Astrocyte (in vitro differentiated cells and primary cell): ENCODE data around the gene TRIM23. TPM values are rescaled to one million over a fixed set of nuclear protein-coding genes. Genes with fewer than 3 reads are reported as not detected.

Experiments used
- DNase-seq: peaks from one replicate; pipeline ENCODE4 v3.0.0-alpha.2; 2010; ENCODE audit warnings: low read depth
- FAIRE-seq: peaks from 2 replicates; lab custom pipeline; 2011; peaks lifted over from hg19 to GRCh38; lab: Jason Lieb, UNC
- H2AFZ ChIP-seq: 2 replicates; pipeline ENCODE4 v1.6.0; 2012; ENCODE audit warnings: low read depth, low read length, inconsistent platforms
- H3K27ac ChIP-seq: 2 replicates; pipeline ENCODE4 v1.5.1; 2011; ENCODE audit warnings: low read depth, low read length, inconsistent platforms
- H3K27me3 ChIP-seq: 2 replicates; pipeline ENCODE4 v1.6.0; 2011; ENCODE audit warnings: low read length, inconsistent platforms; ENCODE audit not compliant: insufficient read depth
- H3K36me3 ChIP-seq: 2 replicates; pipeline ENCODE4 v1.5.1; 2011; ENCODE audit warnings: low read length, inconsistent platforms; ENCODE audit not compliant: insufficient read depth
- H3K4me1 ChIP-seq: 2 replicates; pipeline ENCODE4 v1.5.1; 2011; ENCODE audit warnings: low read length, inconsistent platforms; ENCODE audit not compliant: insufficient read depth
- H3K4me2 ChIP-seq: 2 replicates; pipeline ENCODE4 v1.6.0; 2012; ENCODE audit warnings: low read length, inconsistent platforms
- H3K4me3 ChIP-seq: 2 replicates; pipeline ENCODE4 v1.5.1; 2011; ENCODE audit warnings: low read depth, mild to moderate bottlenecking, low read length, inconsistent platforms; ENCODE audit not compliant: insufficient read depth
- H3K79me2 ChIP-seq: 2 replicates; pipeline ENCODE4 v1.6.0; 2012; ENCODE audit warnings: mild to moderate bottlenecking, low read length, inconsistent platforms; ENCODE audit not compliant: insufficient read depth
- H3K9ac ChIP-seq: 2 replicates; pipeline ENCODE4 v1.6.0; 2012; ENCODE audit warnings: mild to moderate bottlenecking, low read length, inconsistent platforms
- H3K9me3 ChIP-seq: 2 replicates; pipeline ENCODE4 v1.5.1; 2012; ENCODE audit warnings: low read depth, mild to moderate bottlenecking, low read length, inconsistent platforms; ENCODE audit not compliant: insufficient read depth
- H4K20me1 ChIP-seq: 2 replicates; pipeline ENCODE4 v1.6.0; 2012; ENCODE audit warnings: low read length, inconsistent platforms; ENCODE audit not compliant: insufficient read depth
- H3K27ac Mint-ChIP-seq: one replicate; pipeline ENCODE4 v1.8.0; 2021; ENCODE audit warnings: mild to moderate bottlenecking, mixed read lengths; ENCODE audit not compliant: unreplicated experiment
- H3K27me3 Mint-ChIP-seq: one replicate; pipeline ENCODE4 v1.8.0; 2021; ENCODE audit warnings: low read depth, mixed read lengths; ENCODE audit not compliant: unreplicated experiment
- H3K36me3 Mint-ChIP-seq: one replicate; pipeline ENCODE4 v1.8.0; 2021; ENCODE audit warnings: low read depth, mixed read lengths; ENCODE audit not compliant: unreplicated experiment
- H3K4me1 Mint-ChIP-seq: one replicate; pipeline ENCODE4 v1.8.0; 2021; ENCODE audit warnings: low read depth, mixed read lengths; ENCODE audit not compliant: unreplicated experiment
- H3K4me3 Mint-ChIP-seq: one replicate; pipeline ENCODE4 v1.8.0; 2021; ENCODE audit warnings: mild to moderate bottlenecking, moderate library complexity, mixed read lengths; ENCODE audit not compliant: unreplicated experiment
- H3K9me3 Mint-ChIP-seq: one replicate; pipeline ENCODE4 v1.8.0; 2021; ENCODE audit warnings: mild to moderate bottlenecking, mixed read lengths; ENCODE audit not compliant: unreplicated experiment
- CTCF ChIP-seq: IDR thresholded peaks from 2 replicates; pipeline ENCODE4 v1.5.1; 2011; ENCODE audit warnings: low read depth, mild to moderate bottlenecking, inconsistent platforms, low read length, moderate library complexity; ENCODE audit not compliant: insufficient read depth
- EZH2 ChIP-seq: IDR thresholded peaks from 2 replicates; pipeline ENCODE4 v1.6.1; 2012; ENCODE audit warnings: mild to moderate bottlenecking, low read length, inconsistent platforms; ENCODE audit not compliant: insufficient read depth
- total RNA-seq: library from RNA; stranded (reverse); gene quantifications from 2 replicates; pipeline ENCODE4 v1.2.1, GENCODE V29; 2021

TRIM23 gene
- total RNA-seq, 1 donor from 2014 or later: 14.6 TPM

DNA sequence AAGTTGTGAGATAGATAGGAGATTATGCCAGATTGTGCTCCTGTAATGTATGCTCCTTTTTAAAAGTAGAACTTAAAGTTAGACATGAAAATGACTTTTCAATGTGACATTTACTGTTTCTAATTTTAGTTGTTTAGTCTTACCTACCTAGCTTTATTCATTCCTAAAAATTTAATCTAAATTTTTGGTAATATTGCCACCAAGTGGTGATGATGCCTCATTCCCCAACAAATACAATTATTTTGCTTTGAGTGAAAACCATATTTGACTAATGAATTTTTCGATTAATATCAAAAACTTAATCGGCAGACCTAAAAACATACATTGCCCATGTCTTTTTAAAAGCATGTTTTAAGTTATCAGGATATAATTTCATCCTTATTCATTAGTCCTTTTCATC, 35.4 kb downstream of the TRIM23 start:
- H3K79me2 ChIP-seq: no peaks in the 10 kb centered on the region
- Mint-ChIP-seq H3K4me3 (no peak overlapping the region), H3K9me3 (no peaks in the 10 kb centered on the region), H3K27ac (no peak overlapping the region), H3K4me1 (no peaks in the 10 kb centered on the region), H3K27me3 (no peaks in the 10 kb centered on the region), H3K36me3 (peaks cover 5% of the 10 kb centered on the region)
- H2AFZ ChIP-seq: no peak overlapping the region
- no peak overlapping the region for H3K27ac ChIP-seq
- H3K9ac ChIP-seq: no peak overlapping the region
- H3K36me3 ChIP-seq: peaks cover 45% of the 10 kb centered on the region
- H3K9me3 ChIP-seq: no peaks in the 10 kb centered on the region
- DNase-seq: no peak
- no peaks in the 10 kb centered on the region for H3K4me1 ChIP-seq
- no peaks in the 10 kb centered on the region for H3K27me3 ChIP-seq
- no peaks in the 10 kb centered on the region for H4K20me1 ChIP-seq
- H3K4me3 ChIP-seq: no peak overlapping the region
- no peak for FAIRE-seq
- TF ChIP-seq CTCF (no peak), EZH2 (no peak)
- H3K4me2 ChIP-seq: no peak overlapping the region

DNA sequence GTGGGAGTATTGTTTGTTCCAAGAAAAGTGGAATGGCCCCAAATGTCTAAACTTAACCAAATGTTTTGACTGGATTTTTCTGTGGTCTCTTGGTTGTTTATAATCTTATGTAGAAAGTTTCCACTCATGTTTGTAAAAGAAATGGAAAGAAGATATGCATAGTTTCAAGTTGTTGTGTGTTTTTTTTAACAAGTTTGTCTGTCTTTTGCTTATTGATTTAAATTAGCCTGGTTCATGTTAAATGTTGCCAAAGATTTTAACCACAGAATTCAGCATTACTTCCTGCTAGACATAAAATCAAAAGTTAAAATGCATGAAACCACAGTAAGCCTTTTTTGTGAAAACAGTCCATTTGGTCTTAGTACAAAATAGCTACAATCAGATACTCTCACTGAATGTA, 47.0 kb downstream of the TRIM23 start:
- Mint-ChIP-seq H3K36me3 (peaks cover 5% of the 10 kb centered on the region), H3K9me3 (no peaks in the 10 kb centered on the region), H3K4me1 (peaks cover 6% of the 10 kb centered on the region), H3K27ac (no peak overlapping the region), H3K4me3 (no peak overlapping the region), H3K27me3 (no peaks in the 10 kb centered on the region)
- Histone ChIP-seq H3K4me3 (no peak overlapping the region), H3K9ac (no peak overlapping the region), H3K4me1 (no peaks in the 10 kb centered on the region), H3K27me3 (no peaks in the 10 kb centered on the region), H2AFZ (no peak overlapping the region), H3K9me3 (no peaks in the 10 kb centered on the region), H4K20me1 (no peaks in the 10 kb centered on the region), H3K36me3 (peaks cover 17% of the 10 kb centered on the region), H3K4me2 (no peak overlapping the region), H3K79me2 (peaks cover 13% of the 10 kb centered on the region), H3K27ac (no peak overlapping the region)
- FAIRE-seq: peak; percentile 80
- DNase-seq: peak; percentile 54
- no peak for TF ChIP-seq CTCF

DNA sequence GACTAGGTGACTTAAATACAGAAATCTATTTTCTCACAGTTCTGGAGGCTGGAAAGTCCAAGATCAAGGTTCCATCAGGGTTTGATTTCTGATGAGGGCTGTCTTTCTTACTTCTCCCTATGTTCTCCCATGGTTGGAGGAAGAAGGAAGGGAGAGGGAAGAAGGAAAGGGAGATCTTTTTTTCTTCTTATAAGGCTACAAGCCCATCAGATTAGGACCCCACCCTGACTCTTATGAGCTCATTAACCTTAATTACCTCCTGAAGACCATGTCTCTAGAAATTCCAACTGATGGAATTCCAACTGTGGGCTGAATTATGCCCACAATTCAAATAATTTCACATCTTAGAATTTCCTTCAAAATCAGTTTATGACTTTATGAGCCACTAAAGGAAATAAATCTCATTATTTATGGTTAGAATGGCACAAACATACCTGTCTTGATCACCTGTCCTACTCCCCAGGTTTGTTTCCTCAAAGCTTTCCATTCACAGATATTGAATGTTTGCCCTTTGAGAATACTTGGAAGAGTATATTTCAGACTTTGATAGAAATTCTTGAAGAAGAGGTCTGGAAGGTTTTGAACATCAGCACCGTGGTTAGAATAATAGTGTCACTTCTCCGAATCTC, 53.4 kb downstream of the TRIM23 start:
- no peaks in the 10 kb centered on the region for H3K9me3 ChIP-seq
- H3K27ac ChIP-seq: no peak overlapping the region
- no peaks in the 10 kb centered on the region for H3K27me3 Mint-ChIP-seq
- TF ChIP-seq CTCF (no peak), EZH2 (no peak)
- no peak overlapping the region for H3K4me3 Mint-ChIP-seq
- peaks cover 33% of the 10 kb centered on the region for H3K79me2 ChIP-seq
- no peaks in the 10 kb centered on the region for H4K20me1 ChIP-seq
- H3K9ac ChIP-seq: no peak overlapping the region
- no peak for FAIRE-seq
- no peaks in the 10 kb centered on the region for H3K4me1 ChIP-seq
- no peak overlapping the region for H3K4me2 ChIP-seq
- H3K27ac Mint-ChIP-seq: no peak overlapping the region
- H3K36me3 Mint-ChIP-seq: no peaks in the 10 kb centered on the region
- H3K9me3 Mint-ChIP-seq: no peaks in the 10 kb centered on the region
- H3K4me3 ChIP-seq: no peak overlapping the region
- peaks cover 18% of the 10 kb centered on the region for H3K36me3 ChIP-seq
- H3K27me3 ChIP-seq: no peaks in the 10 kb centered on the region
- DNase-seq: no peak
- no peak overlapping the region for H2AFZ ChIP-seq
- H3K4me1 Mint-ChIP-seq: peaks cover 8% of the 10 kb centered on the region
